Measurements from ENCODE around the gene RYK.
"Not testable (repeated sequence)": the region's sequence is repeated elsewhere in the genome, so short reads cannot be mapped to it uniquely, and the experiment has no call there.

The RYK gene

DNA sequence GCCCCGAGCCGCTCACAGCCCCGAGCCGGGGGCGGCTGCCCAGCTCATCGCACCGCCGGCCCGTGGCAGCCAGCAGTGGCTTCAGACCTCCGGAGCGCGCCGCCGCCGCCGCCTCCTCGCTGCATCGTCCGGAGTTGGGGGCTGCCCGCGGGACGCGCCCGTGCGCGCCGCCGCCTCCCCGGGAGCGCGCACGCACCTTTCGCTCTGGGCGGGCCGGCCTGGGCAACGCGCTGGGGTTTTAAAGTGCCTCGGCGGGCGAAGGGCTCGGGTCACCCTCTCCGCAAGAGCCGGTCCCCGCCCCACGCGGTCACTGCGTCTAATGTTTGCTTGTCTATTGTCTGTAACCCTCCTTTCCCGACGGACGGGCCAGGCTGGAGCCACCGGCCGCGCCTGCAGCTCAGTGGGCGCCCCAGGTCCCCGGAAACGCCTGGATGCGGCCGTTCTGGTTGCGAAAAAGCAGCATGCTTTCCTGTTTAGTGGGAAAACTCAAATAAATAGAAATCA is at the start of gene RYK:
Gene RYK (minus strand): TSS at position 143 of the 504 bp plus-strand sequence. CDS start 205 bp downstream, outside the sequence.
- peak; percentile 68 for DNase-seq

DNA sequence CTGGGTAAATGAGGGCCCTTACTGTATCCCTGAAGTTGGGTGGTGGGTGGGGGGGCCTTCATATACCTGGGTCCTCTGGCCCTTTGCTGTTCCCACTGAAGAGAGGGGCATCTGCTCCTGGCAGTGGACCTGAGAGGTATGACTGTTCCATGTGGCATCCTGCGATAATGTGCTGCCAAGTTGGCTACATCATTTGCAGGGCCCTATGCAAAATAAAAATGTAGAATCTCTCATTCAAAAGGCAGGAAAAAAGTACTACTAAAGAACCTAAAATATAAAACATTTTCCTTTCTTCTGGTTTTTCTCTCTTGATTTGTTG is 49.2 kb upstream of the RYK start:
- DNase-seq, result no peak

DNA sequence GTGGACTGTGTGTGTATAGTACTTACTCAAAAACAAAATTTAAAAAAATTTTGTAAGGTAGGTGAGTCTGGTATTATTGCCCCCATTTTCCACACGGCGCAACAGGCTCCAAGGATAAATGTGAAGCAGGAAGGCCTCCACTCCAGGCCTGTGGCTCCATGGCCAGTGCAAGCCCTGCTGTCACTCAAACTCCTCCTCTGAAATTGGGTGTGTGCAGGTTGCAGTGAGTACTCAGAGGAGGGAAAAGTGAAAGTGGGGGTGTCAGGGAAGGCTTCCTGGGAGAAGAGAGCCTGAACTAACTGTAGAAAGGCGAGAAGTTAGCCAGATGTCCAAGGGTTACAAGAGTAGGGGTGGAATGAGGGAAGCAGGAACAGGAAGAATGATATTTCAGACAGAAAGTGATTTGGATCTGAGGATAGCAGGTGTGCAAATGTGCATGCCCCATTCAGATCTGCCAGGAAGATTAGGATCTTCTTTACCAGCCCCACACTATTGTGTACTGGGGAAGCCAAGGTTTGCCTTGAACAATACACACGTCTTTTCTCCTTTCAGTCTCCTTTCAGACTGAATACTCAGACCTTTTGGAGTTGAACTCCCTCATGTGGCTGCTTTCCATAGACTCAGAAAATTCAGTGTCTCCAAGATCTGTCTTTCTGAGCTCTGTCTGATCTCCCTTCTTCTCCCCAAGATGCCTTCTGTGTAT is 48.7 kb upstream of the RYK start:
- no peak for DNase-seq

DNA sequence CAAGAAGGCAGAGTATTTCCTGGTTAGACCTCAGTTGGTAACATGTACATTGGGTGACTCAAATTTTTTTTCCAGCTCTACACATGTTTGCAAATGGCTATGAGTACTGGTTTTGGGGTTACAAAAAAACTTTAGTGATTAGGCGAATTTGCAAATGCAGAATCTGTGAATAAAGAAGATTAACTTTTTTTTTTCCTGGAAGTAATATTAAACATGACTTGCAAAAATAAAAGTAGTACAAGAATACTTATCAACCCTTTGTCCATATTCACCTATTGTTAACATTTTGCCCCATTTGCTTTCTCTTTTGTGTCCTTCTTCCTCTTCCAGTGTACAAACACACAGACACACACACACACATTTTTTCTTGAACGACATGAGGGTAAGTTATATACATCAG is 47.6 kb upstream of the RYK start:
- no peak for DNase-seq

DNA sequence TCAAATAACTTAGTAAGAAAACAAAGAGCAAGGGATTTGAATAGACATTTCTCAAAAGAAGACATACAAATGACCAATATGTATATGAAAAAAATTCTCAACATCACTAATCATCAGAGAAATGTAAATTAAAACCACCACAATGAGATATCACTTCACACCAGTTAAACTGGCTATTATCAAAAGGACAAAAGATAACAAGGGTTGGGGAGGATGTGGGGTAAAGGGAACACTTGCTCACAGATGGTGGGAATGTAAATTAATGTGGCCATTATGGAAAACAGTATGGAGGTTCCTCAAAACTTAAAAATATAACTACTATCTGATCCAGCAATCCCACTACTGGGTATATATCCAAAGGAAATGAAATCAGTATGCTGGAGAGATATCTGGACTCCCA is 46.0 kb upstream of the RYK start:
- DNase-seq, result no peak

- no peak for DNase-seq
These were observed 45.3 kb upstream of the RYK start for GRCh38 chr3:134295930-134296329.

GRCh38 chr3:134294302-134295280 is 43.9 kb upstream of the RYK start:
- peak; percentile 4 for DNase-seq

- peak; percentile 58 for DNase-seq
These were observed 40.9 kb upstream of the RYK start for GRCh38 chr3:134291319-134292254.

DNA sequence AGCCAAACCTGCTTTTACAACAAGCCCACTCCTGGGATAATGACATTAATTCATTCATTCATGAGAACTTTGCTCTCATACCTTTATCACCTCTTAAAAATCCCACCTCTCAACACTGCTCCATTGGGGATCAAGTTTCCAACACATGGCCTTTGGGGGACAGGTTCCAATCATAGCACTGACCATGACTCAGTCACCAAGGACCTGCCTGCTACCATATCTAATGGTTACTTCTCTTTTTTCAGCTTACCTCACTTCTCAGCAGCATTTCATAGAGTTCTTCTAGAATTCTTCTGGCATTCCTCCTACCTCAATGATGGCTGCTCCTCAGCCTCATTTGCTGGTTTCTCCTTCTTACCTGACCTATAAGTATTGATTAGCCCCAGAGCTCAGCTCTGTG is 36.9 kb upstream of the RYK start:
- DNase-seq, result peak; percentile 7

DNA sequence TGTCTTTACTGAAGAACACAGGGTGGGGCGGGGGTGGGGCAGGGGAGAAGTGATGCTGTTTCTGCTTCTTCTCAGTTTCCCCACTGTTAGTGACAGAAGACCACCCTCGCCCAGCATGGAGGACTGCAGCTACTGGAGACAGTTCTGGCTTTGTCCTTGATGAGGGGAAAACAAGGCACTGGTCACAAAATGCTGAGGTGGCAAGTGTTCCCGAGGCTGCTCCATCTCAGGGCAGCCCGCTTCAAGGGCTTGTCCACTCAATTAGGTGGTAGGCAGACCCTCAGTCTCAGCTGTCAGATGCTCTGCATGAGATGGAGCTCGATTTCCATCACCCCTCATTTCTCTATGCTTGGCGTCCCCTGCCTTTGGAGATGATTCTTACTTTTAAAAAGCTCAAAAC is 33.8 kb upstream of the RYK start:
- no peak for DNase-seq

DNA sequence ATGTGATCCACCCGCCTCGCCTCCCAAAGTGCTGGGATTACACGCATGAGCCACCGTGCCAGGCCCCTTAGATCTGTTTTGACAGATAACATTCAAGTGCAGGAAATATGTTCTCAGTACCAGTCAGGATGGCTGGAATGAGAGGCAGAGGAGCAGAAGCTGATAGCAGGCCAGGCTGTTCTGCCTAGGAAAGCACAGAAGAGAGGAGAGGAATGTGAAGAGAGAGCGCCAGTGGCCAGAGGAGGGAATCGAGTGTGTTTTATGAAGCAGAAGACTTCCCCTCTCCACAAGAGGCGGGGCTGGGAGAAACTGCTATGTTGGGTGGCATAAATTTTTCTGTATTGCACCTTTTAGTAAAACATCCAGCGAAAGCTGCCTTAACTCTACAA is 32.0 kb upstream of the RYK start:
- DNase-seq, result no peak

- DNase-seq, result no peak
These were observed 31.4 kb upstream of the RYK start for GRCh38 chr3:134281912-134282658.

DNA sequence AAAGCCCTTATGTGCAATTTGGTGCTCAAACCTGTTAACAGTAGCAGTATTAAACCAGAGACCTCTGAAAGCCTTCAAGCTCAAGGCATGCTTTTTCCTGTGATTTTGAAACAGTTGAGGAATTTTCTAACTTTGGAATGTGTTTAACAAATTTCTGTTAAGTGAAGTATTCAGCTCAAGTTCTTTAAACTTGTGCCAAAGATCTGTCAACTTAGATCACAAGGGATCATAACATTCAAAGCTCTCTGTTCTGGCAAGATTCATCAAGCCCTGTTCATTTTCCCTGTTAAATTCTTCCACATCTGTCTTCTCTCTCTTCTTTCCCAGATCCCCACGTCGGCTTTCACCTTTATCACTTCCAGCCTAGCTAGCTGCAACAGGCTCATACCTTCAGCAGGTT is 28.8 kb upstream of the RYK start:
- no peak for DNase-seq

DNA sequence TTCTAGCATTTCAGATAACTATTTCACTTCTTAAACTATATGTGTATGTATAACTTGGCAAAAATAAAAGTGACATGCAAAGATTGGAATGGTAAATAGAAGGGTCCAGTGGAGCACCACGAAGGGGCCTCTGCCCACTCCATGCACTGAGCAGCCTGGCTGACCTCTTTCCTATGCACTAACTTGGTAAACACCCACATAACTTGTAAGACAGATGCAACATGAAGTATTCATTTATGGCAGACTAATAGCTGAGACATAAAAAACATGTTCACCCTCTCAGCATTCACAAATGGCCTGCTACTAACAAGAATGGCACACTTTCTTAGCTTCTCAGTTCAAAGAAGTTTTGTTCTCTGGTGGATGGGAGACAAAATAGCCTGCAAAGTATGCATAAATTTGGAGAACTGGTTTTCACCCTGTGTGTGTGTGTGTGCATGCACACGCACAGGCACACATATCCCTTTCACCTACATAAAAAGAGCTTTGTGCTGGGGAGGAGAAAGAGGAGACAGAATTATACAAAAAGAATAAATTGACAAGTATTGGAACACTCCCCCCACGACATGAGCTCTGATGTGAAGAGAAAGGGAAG is 26.5 kb upstream of the RYK start:
- DNase-seq, result no peak

- peak; percentile 36 for DNase-seq
These were observed 25.4 kb upstream of the RYK start for GRCh38 chr3:134276086-134276485.

GRCh38 chr3:134275110-134275509 is 24.5 kb upstream of the RYK start:
- DNase-seq, result not testable (repeated sequence)

DNA sequence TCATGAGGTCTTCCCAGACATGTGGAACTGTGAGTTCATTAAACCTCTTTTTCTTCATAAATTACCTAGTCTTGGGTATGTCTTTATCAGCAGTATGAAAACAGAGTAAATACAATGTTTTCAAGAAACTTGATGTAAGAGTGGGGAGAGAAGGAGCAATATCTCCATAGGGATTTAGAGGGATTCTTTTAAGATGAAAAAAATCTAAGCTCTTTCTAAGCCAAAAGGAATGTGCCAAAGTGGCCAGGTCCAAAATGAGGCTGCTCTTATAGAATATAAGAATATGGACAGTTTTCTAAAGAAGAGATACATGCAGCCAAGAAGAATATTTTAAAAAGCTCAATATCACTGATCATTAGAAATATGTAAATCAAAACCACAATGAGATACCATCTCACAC is 23.9 kb upstream of the RYK start:
- DNase-seq, result no peak

DNA sequence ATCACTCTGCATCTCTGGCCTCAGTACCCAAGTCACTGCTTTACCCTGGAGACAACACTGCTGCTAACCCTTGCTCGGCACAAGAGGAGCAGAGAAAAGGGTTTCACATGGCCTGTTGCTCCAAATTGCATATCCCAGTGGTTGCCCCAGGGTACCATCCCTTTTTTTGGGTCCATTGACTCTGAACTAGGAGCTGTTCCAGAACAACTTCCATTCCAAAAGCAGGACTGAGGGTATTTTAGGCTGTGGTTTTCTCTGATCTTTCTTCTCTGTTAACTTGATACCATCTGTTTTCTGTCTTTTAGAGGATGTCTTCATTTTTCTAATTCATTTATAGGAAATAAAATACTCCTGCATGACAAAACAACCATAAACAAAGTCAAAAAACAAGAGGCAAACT is 17.3 kb upstream of the RYK start:
- no peak for DNase-seq

DNA sequence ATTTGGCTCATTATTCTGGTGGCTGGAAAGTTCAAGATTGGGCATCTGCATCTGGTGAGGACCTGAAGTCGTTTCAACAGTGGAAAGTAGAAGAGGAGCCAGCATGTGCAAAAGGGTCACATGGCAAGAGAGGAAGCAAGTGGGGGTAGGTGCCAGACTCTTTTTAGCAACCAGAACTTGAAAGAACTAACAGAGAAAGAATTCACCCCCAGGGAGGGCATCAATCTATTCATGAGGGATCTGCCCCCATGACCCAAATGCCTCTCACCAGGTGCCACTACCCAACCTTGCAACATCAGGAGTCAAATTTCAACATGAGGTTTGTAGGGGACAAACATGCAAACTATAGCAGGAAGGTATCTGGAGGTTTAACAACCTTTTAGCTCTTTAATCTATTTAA is 10.3 kb upstream of the RYK start:
- DNase-seq, result peak; percentile 23

DNA sequence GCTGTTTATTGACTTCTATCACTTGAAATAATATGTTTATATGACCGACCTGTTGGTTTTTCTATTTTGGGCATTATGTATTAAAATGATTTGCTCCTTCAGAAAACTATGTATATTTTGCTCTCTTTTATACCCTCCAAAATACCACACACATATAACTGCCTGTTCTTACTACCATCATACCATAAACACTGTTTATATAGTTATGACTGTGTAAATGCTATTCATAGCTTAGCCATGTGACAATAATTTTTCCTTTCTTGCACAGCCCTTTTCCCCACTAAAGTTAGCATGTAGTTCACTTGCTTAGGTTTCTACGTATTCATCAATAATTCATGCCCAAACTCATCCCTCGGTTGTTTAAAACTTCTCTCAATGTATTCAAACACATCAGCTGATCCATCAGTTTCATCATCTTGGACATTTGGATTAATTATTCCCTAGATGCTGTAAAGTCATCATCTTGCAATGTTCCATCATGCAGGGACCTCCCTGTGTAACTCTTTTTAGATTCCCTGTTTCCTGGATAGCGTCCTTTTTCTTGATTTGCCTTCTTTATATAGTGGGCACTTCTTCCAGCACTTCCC is 8.2 kb upstream of the RYK start:
- DNase-seq, result no peak

DNA sequence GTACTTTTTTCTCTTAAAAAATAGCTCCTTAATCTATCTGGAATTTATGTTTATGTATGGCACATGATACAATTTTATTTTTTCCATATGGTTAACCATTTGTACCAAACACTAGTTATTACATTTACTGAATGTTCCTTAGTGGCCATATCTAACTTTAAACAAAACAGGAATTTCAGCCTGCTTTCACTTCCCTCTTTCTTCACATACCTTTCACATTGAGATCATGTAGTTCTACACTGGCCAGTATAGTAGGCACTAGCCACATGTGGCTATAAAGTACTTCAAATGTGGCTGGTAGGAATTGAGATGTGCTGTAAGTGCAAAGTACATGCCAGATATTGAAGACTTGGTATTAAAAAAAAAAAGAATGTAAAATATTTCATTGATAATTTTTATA is 4.7 kb upstream of the RYK start:
- peak; percentile 63 for DNase-seq

Measured in inflammatory macrophage treated with lipopolysaccharide for 4 hours (primary cell).